Measurements from ENCODE around the gene PLOD1.
"Not testable (repeated sequence)": the region's sequence is repeated elsewhere in the genome, so short reads cannot be mapped to it uniquely, and the experiment has no call there.

Gene PLOD1

GRCh38 chr1:11938722-11939526 lies 4.4 kb downstream of the PLOD1 start:
- DNase-seq (ENCODE audit: low read depth in 2 of 2), result no peak

- DNase-seq (ENCODE audit: low read depth in 2 of 2), result not testable (repeated sequence)
Measured at GRCh38 chr1:11939794-11940193, 5.3 kb downstream of the PLOD1 start.

GRCh38 chr1:11940260-11940921 lies 5.9 kb downstream of the PLOD1 start:
- no peak for DNase-seq (ENCODE audit: low read depth in 2 of 2)

- no peak for DNase-seq (ENCODE audit: low read depth in 2 of 2)
Measured at GRCh38 chr1:11942280-11942679, 7.8 kb downstream of the PLOD1 start.

- no peak for DNase-seq (ENCODE audit: low read depth in 2 of 2)
Measured at GRCh38 chr1:11943619-11944018, 9.1 kb downstream of the PLOD1 start.

GRCh38 chr1:11944358-11944931 lies 9.9 kb downstream of the PLOD1 start:
- DNase-seq (ENCODE audit: low read depth in 2 of 2), result no peak

GRCh38 chr1:11946647-11947046 lies 12.1 kb downstream of the PLOD1 start:
- no peak for DNase-seq (ENCODE audit: low read depth in 2 of 2)

- no peak for DNase-seq (ENCODE audit: low read depth in 2 of 2)
Measured at GRCh38 chr1:11948822-11949458, 14.4 kb downstream of the PLOD1 start.

GRCh38 chr1:11951901-11952300 lies 17.4 kb downstream of the PLOD1 start:
- DNase-seq (ENCODE audit: low read depth in 2 of 2), result no peak

- no peak for DNase-seq (ENCODE audit: low read depth in 2 of 2)
Measured at GRCh38 chr1:11952455-11953109, 18.1 kb downstream of the PLOD1 start.

GRCh38 chr1:11955221-11955620 lies 20.7 kb downstream of the PLOD1 start:
- no peak for DNase-seq (ENCODE audit: low read depth in 2 of 2)

- no peak for DNase-seq (ENCODE audit: low read depth in 2 of 2)
Measured at GRCh38 chr1:11957398-11957797, 22.9 kb downstream of the PLOD1 start.

- no peak for DNase-seq (ENCODE audit: low read depth in 2 of 2)
Measured at GRCh38 chr1:11957897-11958296, 23.4 kb downstream of the PLOD1 start.

GRCh38 chr1:11960276-11960675 lies 25.8 kb downstream of the PLOD1 start:
- DNase-seq (ENCODE audit: low read depth in 2 of 2), result no peak

- no peak for DNase-seq (ENCODE audit: low read depth in 2 of 2)
Measured at GRCh38 chr1:11960715-11961114, 26.2 kb downstream of the PLOD1 start.

- DNase-seq (ENCODE audit: low read depth in 2 of 2), result no peak
Measured at GRCh38 chr1:11961230-11961629, 26.7 kb downstream of the PLOD1 start.

GRCh38 chr1:11963622-11964021 lies 29.1 kb downstream of the PLOD1 start:
- DNase-seq (ENCODE audit: low read depth in 2 of 2), result no peak

GRCh38 chr1:11964656-11965055 lies 30.1 kb downstream of the PLOD1 start:
- DNase-seq (ENCODE audit: low read depth in 2 of 2), result no peak

GRCh38 chr1:11967028-11967547 lies 32.6 kb downstream of the PLOD1 start:
- no peak for DNase-seq (ENCODE audit: low read depth in 2 of 2)

- DNase-seq (ENCODE audit: low read depth in 2 of 2), result no peak
Measured at GRCh38 chr1:11970441-11971185, 36.1 kb downstream of the PLOD1 start.

- DNase-seq (ENCODE audit: low read depth in 2 of 2), result no peak
Measured at GRCh38 chr1:11977625-11978024, 43.1 kb downstream of the PLOD1 start.
